Glutamatergic neuron (in vitro differentiated cells): Measurements from ENCODE around the gene KAT5. TPM values are rescaled to one million over a fixed set of nuclear protein-coding genes. Genes with fewer than 3 reads are reported as not detected.
A peak's percentile ranks its signal among the peaks of the same experiment; 100 is the strongest.

ENCODE experiments used
- DNase-seq: peaks from one replicate; pipeline ENCODE4 v3.0.0; 2022
- H3K27ac Mint-ChIP-seq: one replicate; pipeline ENCODE4 v1.8.0; 2020; ENCODE audit warnings: mild to moderate bottlenecking, mixed read lengths, inconsistent platforms; ENCODE audit not compliant: unreplicated experiment
- H3K27me3 Mint-ChIP-seq: one replicate; pipeline ENCODE4 v1.8.0; 2020; ENCODE audit warnings: mild to moderate bottlenecking, moderate library complexity, mixed read lengths, inconsistent platforms; ENCODE audit not compliant: unreplicated experiment
- H3K36me3 Mint-ChIP-seq: one replicate; pipeline ENCODE4 v1.8.0; 2020; ENCODE audit warnings: mild to moderate bottlenecking, mixed read lengths, inconsistent platforms; ENCODE audit not compliant: unreplicated experiment
- H3K4me1 Mint-ChIP-seq: one replicate; pipeline ENCODE4 v1.8.0; 2020; ENCODE audit warnings: mild to moderate bottlenecking, low read depth, mixed read lengths, inconsistent platforms; ENCODE audit not compliant: unreplicated experiment
- H3K4me3 Mint-ChIP-seq: one replicate; pipeline ENCODE4 v1.8.0; 2020; ENCODE audit warnings: mild to moderate bottlenecking, mixed read lengths, inconsistent platforms; ENCODE audit not compliant: unreplicated experiment
- H3K9me3 Mint-ChIP-seq: one replicate; pipeline ENCODE4 v1.8.0; 2020; ENCODE audit warnings: mild to moderate bottlenecking, moderate library complexity, mixed read lengths, inconsistent platforms; ENCODE audit not compliant: unreplicated experiment
- long read RNA-seq: library from polyadenylated mRNA; unstranded; transcript quantifications from one replicate; pipeline ENCODE4 v2.0.0, GENCODE V29; 2020; ENCODE audit not compliant: unreplicated experiment
- total RNA-seq: library from RNA; stranded (reverse); fragmentation: NEBNext Ultra II Directional; extraction: Animal tissue kit (Norgen Biotek cat#: 25700); gene quantifications from one replicate; pipeline ENCODE4 v1.2.1, GENCODE V29; 2021; ENCODE audit not compliant: unreplicated experiment
- TF ChIP-seq, protein P1 (sequence below): fragments of 200-600 bp; sonication (generic); IDR thresholded peaks from one replicate; pipeline ENCODE4 v1.5.0; 2021; ENCODE audit not compliant: partially characterized antibody, unreplicated experiment

Gene KAT5
- 71.3 TPM for total RNA-seq
- long read RNA-seq, transcript KAT5-202 (13 exons, 2,059 nt), result major isoform, 8 of 30 reads
- long read RNA-seq, partial matches to known transcripts, result 2 of 30 reads
- long read RNA-seq, other reads (novel, unspliced or antisense), result 8 of 30 reads

DNA sequence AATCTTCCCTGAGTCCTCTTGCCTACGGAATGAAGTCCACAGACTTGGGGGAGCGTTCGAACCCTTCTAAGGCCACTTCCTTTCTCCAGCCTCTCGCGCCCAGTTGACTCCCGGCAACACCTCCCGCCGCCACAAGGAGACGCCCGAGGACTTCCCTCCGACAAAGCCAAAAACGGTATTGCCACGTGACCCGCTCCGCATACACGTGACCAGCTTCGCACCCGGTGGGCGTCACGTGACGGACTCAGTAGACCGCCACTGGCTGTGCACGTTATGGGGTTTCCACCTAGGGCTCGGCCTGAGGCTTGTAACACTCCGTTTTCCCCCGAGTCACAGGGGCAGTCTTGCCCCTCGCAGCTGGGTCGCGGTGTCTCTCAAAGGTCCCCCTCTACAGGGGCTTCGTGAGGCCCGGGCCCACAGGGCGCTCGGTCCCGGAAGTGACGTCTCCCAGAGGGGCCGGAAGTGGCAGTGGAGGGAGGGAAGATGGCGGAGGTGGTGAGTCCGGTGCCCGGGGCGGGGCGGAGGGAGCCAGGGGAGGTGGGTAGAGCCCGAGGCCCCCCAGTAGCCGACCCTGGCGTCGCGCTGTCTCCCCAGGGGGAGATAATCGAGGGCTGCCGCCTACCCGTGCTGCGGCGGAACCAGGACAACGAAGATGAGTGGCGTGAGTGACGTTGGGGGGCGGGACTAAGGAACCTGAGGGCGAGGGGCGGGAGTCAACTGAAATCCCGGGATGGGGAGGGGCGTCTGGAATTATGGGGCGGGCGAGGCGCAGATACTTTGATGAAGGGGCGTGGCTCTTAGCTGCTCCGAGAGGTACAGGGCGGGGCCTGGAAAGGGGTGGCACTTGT is at the start of gene KAT5:
TSS of gene KAT5 (plus strand) at position 468 of the 848 bp plus-strand sequence. CDS start at position 484, 16 bp downstream.
- Mint-ChIP-seq H3K36me3 (no peaks in the 10 kb centered on the region), H3K4me1 (peaks cover 9% of the 10 kb centered on the region), H3K27me3 (peaks cover 5% of the 10 kb centered on the region), H3K4me3 (peak within 1 kb of the TSS; percentile 92), H3K9me3 (peaks cover 16% of the 10 kb centered on the region), H3K27ac (peak within 1 kb of the TSS; percentile 98)
- DNase-seq, result peak; percentile 98
- TF ChIP-seq, protein P1, sequence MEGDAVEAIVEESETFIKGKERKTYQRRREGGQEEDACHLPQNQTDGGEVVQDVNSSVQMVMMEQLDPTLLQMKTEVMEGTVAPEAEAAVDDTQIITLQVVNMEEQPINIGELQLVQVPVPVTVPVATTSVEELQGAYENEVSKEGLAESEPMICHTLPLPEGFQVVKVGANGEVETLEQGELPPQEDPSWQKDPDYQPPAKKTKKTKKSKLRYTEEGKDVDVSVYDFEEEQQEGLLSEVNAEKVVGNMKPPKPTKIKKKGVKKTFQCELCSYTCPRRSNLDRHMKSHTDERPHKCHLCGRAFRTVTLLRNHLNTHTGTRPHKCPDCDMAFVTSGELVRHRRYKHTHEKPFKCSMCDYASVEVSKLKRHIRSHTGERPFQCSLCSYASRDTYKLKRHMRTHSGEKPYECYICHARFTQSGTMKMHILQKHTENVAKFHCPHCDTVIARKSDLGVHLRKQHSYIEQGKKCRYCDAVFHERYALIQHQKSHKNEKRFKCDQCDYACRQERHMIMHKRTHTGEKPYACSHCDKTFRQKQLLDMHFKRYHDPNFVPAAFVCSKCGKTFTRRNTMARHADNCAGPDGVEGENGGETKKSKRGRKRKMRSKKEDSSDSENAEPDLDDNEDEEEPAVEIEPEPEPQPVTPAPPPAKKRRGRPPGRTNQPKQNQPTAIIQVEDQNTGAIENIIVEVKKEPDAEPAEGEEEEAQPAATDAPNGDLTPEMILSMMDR, result peak; percentile 95

DNA sequence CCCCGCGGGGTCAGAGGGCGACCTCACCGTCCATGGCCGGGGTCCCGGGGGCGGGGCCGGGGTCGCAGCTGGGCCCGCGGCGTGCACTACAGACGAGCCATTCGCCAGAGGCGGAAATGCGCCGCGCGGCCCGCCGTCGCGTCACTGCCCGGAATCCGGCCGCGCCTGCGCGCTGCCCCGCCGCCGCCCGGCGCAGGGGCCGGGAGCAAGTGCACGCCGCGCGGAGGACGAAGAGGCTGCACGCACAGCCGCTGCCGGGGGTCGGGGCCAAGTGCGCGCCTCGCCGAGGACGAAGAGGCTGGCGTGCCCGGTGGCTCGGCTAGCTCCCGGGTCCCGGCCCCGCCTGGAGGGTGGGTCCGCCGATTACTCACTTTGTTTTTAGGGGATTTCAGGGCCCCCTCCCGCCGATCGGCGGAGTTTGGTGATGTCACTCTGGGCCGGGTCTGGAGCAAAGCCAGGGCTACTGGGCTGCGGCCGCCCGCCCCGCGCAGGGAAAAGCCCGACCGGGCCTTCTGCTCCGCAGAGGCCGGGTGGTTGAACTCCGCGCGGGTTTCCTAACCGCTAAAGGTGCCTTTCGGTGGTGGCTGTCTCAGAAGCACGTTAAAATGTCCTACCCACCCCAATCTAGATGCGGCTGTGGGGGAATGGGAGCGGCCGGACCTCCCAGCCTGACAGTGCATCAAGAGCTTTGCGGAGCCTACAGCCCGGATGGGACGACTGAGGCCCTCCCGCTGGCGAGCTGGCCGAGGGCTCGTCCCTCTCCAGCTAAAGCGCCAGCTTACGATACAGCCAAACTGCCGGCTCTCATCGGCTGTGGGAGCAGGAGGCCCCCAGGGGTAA is 49.0 kb upstream of the KAT5 start, which contains the start of gene RELA:
TSS of gene RELA (minus strand) at position 118 of the 840 bp plus-strand sequence. CDS start at position 34, 84 bp downstream.
- peaks cover 8% of the 10 kb centered on the region for H3K4me1 Mint-ChIP-seq
- H3K36me3 Mint-ChIP-seq, result peaks cover 7% of the 10 kb centered on the region
- H3K4me3 Mint-ChIP-seq, result peak within 1 kb of the TSS; percentile 89
- peak; percentile 94 for DNase-seq
- peaks cover 5% of the 10 kb centered on the region for H3K27me3 Mint-ChIP-seq
- peaks cover 6% of the 10 kb centered on the region for H3K9me3 Mint-ChIP-seq
- TF ChIP-seq, protein P1, result no peak
- H3K27ac Mint-ChIP-seq, result peak within 1 kb of the TSS; percentile 92

DNA sequence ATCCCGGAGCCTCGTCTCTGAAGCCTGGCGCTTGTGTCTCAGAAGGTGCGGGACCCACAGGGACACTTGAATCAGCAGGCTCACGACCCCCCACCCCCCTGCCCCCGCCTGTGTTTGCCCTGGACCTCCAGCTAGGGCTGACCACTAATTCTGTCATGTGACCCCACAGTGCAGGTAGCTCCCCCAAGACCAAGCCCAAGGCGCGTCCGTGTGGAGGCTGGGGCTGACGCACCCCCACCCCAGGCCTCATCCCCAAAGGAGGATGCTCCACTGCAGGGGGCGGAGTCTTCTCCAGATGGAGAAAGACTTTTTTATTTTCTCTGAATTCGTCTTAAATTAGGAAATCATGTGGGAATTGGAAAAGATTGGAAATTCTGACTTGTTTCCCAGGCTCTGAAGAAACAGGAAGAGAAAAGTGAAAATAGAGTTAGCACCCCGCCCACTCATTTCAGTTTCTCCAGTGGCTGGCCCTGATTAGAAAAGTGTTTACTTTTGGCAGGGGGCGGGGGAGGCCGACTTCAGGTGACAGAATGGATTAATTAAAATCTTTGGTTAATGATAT is 48.3 kb upstream of the KAT5 start:
- Mint-ChIP-seq H3K27ac (peak overlapping the region; percentile 92), H3K36me3 (peaks cover 6% of the 10 kb centered on the region), H3K4me1 (peaks cover 8% of the 10 kb centered on the region), H3K27me3 (peaks cover 5% of the 10 kb centered on the region), H3K9me3 (peaks cover 6% of the 10 kb centered on the region), H3K4me3 (peak overlapping the region; percentile 89)
- DNase-seq, result no peak
- TF ChIP-seq, protein P1, result no peak

DNA sequence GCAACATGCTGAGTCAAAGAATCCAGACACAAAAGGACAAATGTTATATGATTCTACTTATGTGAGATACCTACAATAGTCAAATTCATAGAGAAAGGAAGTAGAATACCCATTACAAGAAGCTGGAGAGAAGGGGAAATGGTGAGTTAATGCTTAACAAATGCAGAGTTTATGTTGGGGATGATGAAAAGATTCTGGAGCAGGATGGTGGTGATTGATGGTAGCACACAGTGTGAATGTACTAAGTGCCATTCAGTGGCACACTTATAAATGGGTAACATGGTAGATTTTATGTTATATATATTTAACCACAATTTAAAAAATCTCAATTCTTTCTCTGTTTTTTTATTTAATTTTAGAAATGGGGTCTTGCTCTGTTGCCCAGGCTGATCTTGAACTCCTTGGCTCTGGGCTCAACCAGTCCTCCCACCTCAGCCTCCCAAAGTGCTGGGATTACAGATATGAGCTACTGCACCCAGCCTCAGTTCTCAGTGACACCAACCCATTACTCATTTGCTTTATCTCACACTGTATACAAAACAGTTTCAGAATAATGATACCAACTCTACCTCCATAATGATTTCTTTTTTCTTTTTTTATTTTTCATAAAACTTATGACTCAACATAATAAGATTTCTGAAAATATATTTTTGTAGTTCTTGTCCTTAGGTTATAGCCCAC is 39.7 kb upstream of the KAT5 start:
- Mint-ChIP-seq H3K36me3 (no peaks in the 10 kb centered on the region), H3K27me3 (no peaks in the 10 kb centered on the region), H3K4me3 (no peak overlapping the region), H3K9me3 (no peaks in the 10 kb centered on the region), H3K4me1 (no peaks in the 10 kb centered on the region), H3K27ac (no peak overlapping the region)
- DNase-seq, result no peak
- TF ChIP-seq, protein P1, result no peak
